ENCODE data around the gene USH2A.

USH2A gene

DNA sequence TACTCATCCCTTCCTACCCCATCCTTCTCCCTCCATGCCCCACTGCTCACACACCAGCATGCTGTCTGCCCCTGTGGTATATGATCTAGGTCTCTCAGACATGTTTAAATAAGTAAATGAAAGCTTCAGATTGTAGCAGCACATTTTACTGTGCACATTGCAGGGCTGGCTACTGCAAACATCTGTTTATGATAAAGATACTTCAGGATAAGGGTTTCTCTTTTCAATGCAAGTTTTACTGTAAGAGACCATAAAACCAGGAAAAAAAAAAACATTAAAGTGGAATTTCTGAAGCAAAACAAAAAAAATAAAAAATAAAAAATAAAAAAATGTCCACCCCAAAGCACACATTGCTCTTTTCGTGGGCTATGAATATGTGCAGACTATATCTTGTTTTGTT, 184.4 kb downstream of the USH2A start:
- no peak for DNase-seq (ENCODE audit: low spot score)
- no peak overlapping the region for H3K27ac ChIP-seq
- no peak overlapping the region for H3K4me3 ChIP-seq
- TF ChIP-seq CTCF (IDR thresholded peaks at IDR 0.05), result no peak

GRCh38 chr1:216237927-216238542, 185.2 kb downstream of the USH2A start:
- DNase-seq (ENCODE audit: low spot score), result no peak
- Histone ChIP-seq H3K4me3 (no peak overlapping the region), H3K27ac (no peak overlapping the region)
- TF ChIP-seq CTCF (IDR thresholded peaks at IDR 0.05), result no peak

DNA sequence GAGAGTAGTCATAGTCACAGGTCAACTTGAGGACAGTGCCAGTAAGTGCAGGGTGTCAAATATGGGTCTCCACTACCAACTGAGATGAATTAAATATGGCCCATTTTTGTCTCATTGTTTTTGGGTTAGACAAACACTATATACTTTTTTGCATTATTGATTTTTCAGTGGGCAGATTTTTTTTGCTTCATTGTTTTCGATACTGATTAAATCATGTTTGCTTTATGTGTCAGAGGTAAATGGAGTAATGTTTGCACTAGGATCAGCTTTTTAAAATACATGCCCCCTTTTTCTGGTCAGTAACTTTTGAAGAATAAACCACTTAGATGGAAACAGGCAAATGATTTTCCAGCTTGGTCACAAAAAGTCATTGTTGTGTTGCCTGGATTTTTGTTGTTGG, 199.0 kb downstream of the USH2A start:
- no peak overlapping the region for H3K27ac ChIP-seq
- no peak overlapping the region for H3K4me3 ChIP-seq
- no peak for TF ChIP-seq CTCF (IDR thresholded peaks at IDR 0.05)
- DNase-seq (ENCODE audit: low spot score), result no peak

- TF ChIP-seq CTCF (IDR thresholded peaks at IDR 0.05), result no peak
- no peak for DNase-seq (ENCODE audit: low spot score)
- H3K4me3 ChIP-seq, result no peak overlapping the region
- no peak overlapping the region for H3K27ac ChIP-seq
Measured at GRCh38 chr1:216223486-216223885, 199.8 kb downstream of the USH2A start.

DNA sequence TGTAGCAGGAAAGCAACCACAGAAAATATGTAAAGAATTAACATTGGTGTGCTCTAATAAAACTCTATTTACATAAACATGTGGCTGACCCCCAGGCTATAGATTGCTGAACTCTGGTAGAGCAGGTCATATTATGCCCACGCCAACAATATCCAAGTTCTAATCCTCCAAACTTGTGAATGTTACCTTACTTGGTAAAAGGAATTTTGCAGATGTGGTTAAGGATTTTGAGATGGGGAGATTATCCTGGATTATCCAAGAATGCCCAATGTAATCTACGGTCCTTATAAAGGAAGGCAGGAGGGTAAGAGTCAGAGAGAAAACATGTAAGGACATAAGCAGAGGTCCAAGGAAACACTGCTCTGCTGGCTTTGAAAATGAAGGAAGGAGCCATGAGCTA, 201.0 kb downstream of the USH2A start:
- no peak for DNase-seq (ENCODE audit: low spot score)
- no peak for TF ChIP-seq CTCF (IDR thresholded peaks at IDR 0.05)
- Histone ChIP-seq H3K27ac (no peak overlapping the region), H3K4me3 (no peak overlapping the region)

DNA sequence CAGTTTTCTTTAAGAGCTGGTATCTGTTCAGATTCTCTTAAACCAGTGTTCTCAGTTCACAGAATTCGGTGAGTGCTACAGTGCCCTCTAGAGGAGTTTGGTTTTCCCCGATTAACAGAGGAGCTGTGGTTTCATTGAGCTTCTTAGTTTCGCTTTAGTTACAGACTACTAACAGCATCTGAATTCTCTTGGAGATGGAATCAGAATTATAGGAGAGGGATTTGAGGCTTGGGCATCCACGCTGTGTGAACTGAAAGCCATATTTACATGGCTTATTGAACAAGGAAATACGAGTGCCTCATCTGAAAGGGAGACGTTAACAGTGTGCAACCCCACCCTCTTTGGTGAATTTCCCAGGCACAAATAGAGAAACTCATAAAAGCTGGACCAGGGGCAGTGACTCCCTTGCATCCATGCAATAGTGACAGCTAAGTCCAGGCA, 202.0 kb downstream of the USH2A start:
- peak overlapping the region in 1 of 2 donors; percentile 40 for H3K27ac ChIP-seq
- no peak for DNase-seq (ENCODE audit: low spot score)
- peak; percentile 37 for TF ChIP-seq CTCF (IDR thresholded peaks at IDR 0.05)
- peak overlapping the region; percentile 68 for H3K4me3 ChIP-seq

DNA sequence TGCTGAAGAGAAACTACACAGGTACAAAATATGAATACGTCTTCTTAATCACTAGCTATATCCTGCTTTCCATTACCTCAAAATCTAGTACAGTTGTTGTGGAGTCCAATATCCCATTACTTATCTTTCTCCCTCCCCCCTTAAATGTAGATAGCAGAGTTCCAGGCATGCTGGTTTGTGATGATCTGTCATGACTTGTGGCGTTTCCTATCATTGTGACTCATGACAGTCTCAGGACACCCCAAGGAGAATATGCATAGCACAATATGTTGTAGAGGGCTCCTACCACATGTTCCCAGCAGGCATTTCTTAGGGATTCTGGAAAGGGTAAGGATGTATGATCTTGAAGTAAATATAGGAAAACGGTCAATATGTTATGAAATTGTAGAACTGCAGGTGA, 206.9 kb downstream of the USH2A start:
- TF ChIP-seq CTCF (IDR thresholded peaks at IDR 0.05), result no peak
- H3K27ac ChIP-seq, result no peak overlapping the region
- DNase-seq (ENCODE audit: low spot score), result no peak
- H3K4me3 ChIP-seq, result no peak overlapping the region

Data from coronary artery (tissue), 2 donors.